Activated CD8-positive, alpha-beta T cell treated with anti-CD3 and anti-CD28 coated beads, Interleukin-2, amount 10 ng/mL, durations not matched to agents 7 days and 5 days (primary cell): ENCODE measurements around the gene MYH14. TPM values are rescaled to one million over a fixed set of nuclear protein-coding genes. Genes with fewer than 3 reads are reported as not detected.

Experiments
- ATAC-seq: fragments of 150-1000 bp; cut with Tn5 transposase; one replicate; pipeline ENCODE4 v1.10.0; 2021; ENCODE audit warnings: moderate library complexity
- CTCF ChIA-PET: fragments of 350-600 bp; sonication (Branson Sonifier 250); formaldehyde crosslinking; loops from one replicate; lab custom pipeline; 2021; ENCODE audit warnings: antibody characterized with exemption; lab: Charles Lee
- POLR2A ChIA-PET: fragments of 350-600 bp; sonication (Branson Sonifier 250); formaldehyde crosslinking; loops from one replicate; lab custom pipeline; 2021; ENCODE audit warnings: antibody characterized with exemption; lab: Charles Lee
- DNase-seq: peaks from one replicate; pipeline ENCODE4 v3.0.0-alpha.2; 2020
- H3K27ac Mint-ChIP-seq: one replicate; pipeline ENCODE4 v1.8.0; 2021; ENCODE audit warnings: mild to moderate bottlenecking, mixed read lengths
- H3K27me3 Mint-ChIP-seq: one replicate; pipeline ENCODE4 v1.8.0; 2021; ENCODE audit warnings: low read depth, mixed read lengths
- H3K36me3 Mint-ChIP-seq: one replicate; pipeline ENCODE4 v1.8.0; 2021; ENCODE audit warnings: low read depth, mixed read lengths
- H3K4me1 Mint-ChIP-seq: one replicate; pipeline ENCODE4 v1.8.0; 2021; ENCODE audit warnings: low read depth, mixed read lengths
- H3K4me3 Mint-ChIP-seq: one replicate; pipeline ENCODE4 v1.8.0; 2021; ENCODE audit warnings: mild to moderate bottlenecking, mixed read lengths
- H3K9me3 Mint-ChIP-seq: one replicate; pipeline ENCODE4 v1.8.0; 2022; ENCODE audit warnings: mixed read lengths; ENCODE audit not compliant: insufficient read depth
- total RNA-seq, 2 experiments: library from RNA; stranded (reverse); gene quantifications; one replicate each; pipeline ENCODE4 v1.2.3, GENCODE V29; 2021

The MYH14 gene
- total RNA-seq, 2 experiments from 2014 or later, result not detected

DNA sequence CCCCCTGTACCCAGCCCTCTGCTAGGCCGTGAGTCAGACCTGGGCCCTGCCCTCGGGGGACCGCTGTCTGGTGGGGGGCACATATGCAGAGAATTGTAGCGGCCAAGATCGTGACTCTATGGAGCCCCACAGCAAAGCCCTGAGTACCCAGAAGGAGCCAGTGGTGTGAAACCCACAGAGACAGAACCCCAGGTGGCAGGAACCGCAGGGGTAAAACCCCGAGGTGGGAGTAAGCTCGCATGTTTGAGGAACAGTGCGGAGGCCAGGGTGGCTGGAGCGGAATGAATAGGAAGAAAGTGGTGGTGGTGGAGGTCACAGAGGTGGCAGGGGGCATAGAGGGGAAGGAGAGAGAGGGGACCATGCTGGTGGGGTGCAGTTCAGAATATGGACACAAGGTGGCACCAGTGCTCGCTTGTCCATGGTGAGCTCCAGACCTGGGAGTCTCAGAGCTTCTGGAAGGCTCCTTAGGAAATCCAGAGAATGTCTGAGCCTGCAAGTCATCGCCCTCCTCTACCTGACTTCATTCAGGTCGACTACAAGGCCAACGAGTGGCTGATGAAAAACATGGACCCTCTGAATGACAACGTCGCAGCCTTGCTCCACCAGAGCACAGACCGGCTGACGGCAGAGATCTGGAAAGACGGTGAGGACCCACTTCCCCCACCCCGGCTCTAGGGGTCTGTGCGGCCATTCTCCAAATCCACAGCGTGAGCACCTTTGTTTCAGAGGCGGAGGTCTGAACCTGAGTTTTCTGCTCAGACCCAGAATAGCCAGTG, 48.9 kb downstream of the MYH14 start:
- Mint-ChIP-seq H3K27ac (no peak overlapping the region), H3K4me1 (no peaks in the 10 kb centered on the region), H3K9me3 (peaks cover 14% of the 10 kb centered on the region), H3K4me3 (no peak overlapping the region), H3K27me3 (no peaks in the 10 kb centered on the region), H3K36me3 (no peaks in the 10 kb centered on the region)
- POLR2A ChIA-PET, result no interaction called here
- CTCF ChIA-PET, result interaction anchor here (1.0 kb wide), 1 partner anchor 17 kb away, joined by 3 read pairs; no protein-coding TSS in a partner anchor
- DNase-seq (no peak), ATAC-seq (no peak)

DNA sequence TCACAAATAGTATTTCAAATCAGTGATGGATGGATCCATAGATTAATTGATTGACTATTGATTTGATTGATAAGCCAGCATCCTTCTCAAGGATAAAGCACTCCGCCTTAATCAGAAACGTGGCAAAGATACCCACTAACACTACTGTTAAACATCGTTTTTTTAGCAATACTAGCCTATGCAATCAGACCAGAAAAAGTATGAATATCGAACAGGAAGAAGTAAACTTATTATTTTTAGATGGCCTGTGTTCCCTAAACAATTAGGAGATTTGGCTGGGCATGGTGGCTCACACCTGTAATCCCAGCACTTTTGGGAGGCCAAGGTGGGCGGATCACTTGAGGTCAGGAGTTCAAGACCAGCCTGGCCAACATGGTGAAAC, 49.5 kb downstream of the MYH14 start:
- no peak for DNase-seq
- no peak for ATAC-seq
- no peaks in the 10 kb centered on the region for H3K36me3 Mint-ChIP-seq
- no peaks in the 10 kb centered on the region for H3K4me1 Mint-ChIP-seq
- H3K4me3 Mint-ChIP-seq, result no peak overlapping the region
- POLR2A ChIA-PET, result no interaction called here
- H3K9me3 Mint-ChIP-seq, result peaks cover 14% of the 10 kb centered on the region
- CTCF ChIA-PET, result interaction anchor here (1.0 kb wide), 1 partner anchor 18 kb away, joined by 3 read pairs; no protein-coding TSS in a partner anchor
- H3K27ac Mint-ChIP-seq, result no peak overlapping the region
- no peaks in the 10 kb centered on the region for H3K27me3 Mint-ChIP-seq

GRCh38 chr19:50255115-50255514, 51.7 kb downstream of the MYH14 start:
- Mint-ChIP-seq H3K27me3 (no peaks in the 10 kb centered on the region), H3K4me1 (no peaks in the 10 kb centered on the region), H3K36me3 (no peaks in the 10 kb centered on the region), H3K4me3 (no peak overlapping the region), H3K9me3 (peaks cover 14% of the 10 kb centered on the region), H3K27ac (no peak overlapping the region)
- ATAC-seq, result no peak
- DNase-seq, result no peak
- POLR2A ChIA-PET, result no interaction called here
- CTCF ChIA-PET, result no interaction called here

DNA sequence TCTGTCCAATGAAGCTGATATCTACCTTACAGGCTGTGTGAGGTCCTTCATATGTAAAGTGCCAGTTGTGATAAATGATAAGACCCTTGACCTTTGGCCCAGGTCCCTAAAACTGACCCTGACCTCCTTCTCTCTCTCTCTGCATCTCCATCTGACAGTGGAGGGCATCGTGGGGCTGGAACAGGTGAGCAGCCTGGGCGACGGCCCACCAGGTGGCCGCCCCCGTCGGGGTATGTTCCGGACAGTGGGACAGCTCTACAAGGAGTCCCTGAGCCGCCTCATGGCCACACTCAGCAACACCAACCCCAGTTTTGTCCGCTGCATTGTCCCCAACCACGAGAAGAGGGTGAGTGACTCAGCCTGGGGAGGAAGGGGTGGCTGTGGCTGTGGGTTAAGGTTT, 53.7 kb downstream of the MYH14 start:
- Mint-ChIP-seq H3K36me3 (no peaks in the 10 kb centered on the region), H3K27me3 (no peaks in the 10 kb centered on the region), H3K4me1 (no peaks in the 10 kb centered on the region), H3K9me3 (peaks cover 14% of the 10 kb centered on the region), H3K27ac (no peak overlapping the region), H3K4me3 (no peak overlapping the region)
- ChIA-PET POLR2A (no interaction called here), CTCF (no interaction called here)
- ATAC-seq, result no peak
- no peak for DNase-seq

DNA sequence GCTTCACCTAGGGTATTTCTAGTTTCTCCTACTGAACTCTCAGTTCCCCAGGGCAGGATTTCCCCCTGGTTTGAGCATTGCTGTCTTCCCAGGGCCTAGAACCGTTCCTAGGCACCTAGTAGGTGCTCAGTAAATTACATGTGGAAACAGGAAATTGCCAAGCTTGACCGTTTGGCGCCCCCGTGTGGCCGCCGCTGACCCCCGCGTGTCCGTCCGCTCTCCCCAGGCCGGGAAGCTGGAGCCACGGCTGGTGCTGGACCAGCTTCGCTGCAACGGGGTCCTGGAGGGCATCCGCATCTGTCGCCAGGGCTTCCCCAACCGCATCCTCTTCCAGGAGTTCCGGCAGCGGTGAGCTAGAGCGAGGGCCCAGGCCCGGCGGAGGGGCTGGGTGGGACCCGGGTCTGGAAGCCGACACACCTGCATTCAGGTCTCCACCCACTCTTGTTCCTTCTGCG, 55.5 kb downstream of the MYH14 start:
- ATAC-seq, result no peak

DNA sequence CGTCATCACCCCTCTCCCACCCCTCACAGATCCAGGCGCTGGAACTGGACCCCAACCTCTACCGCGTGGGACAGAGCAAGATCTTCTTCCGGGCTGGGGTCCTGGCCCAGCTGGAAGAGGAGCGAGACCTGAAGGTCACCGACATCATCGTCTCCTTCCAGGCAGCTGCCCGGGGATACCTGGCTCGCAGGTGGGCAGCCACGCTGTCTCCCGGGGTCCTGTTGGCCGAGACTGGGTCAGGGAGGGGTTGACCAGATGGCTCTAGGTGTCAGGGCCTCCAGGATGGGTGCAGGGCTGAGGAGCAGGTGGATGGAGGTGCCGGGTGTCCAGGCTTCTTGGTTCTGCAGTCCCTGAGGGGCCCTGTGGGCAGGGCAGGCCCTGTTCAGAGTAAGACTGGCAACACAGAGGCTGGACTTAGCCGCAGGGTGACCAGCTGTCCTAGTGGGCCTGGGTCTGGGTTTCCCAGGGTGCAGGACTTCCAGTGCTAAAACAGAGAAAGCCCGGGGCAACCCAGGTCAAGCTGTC, 58.1 kb downstream of the MYH14 start:
- H3K4me3 Mint-ChIP-seq, result no peak overlapping the region
- ChIA-PET CTCF (no interaction called here), POLR2A (no interaction called here)
- DNase-seq (no peak), ATAC-seq (no peak)
- no peaks in the 10 kb centered on the region for H3K27me3 Mint-ChIP-seq
- H3K4me1 Mint-ChIP-seq, result no peaks in the 10 kb centered on the region
- no peak overlapping the region for H3K27ac Mint-ChIP-seq
- H3K9me3 Mint-ChIP-seq, result no peaks in the 10 kb centered on the region
- no peaks in the 10 kb centered on the region for H3K36me3 Mint-ChIP-seq

More for the DNA sequence above, 55.5 kb downstream of the MYH14 start:
- Mint-ChIP-seq H3K4me3 (no peak overlapping the region), H3K27ac (no peak overlapping the region), H3K27me3 (no peaks in the 10 kb centered on the region), H3K4me1 (no peaks in the 10 kb centered on the region), H3K36me3 (no peaks in the 10 kb centered on the region), H3K9me3 (peaks cover 11% of the 10 kb centered on the region)
- CTCF ChIA-PET, result no interaction called here
- POLR2A ChIA-PET, result no interaction called here
- peak; percentile 23 for DNase-seq

DNA sequence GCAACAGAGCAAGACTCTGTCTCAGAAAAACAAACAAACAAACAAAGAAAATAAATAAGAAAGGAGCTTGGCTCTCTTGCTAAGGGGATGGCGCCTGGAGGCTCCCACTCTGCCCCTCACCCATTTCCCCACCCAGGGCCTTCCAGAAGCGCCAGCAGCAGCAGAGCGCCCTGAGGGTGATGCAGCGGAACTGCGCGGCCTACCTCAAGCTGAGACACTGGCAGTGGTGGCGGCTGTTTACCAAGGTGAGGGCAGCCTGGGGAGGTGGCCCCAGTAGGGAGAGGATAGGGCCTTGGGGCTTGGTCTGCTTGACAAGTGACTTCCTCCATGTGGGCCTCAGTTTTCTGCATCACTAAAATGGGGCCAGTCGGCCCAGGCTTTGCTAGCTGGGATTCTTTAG, 59.8 kb downstream of the MYH14 start:
- CTCF ChIA-PET, result no interaction called here
- no peaks in the 10 kb centered on the region for H3K4me1 Mint-ChIP-seq

GRCh38 chr19:50264483-50265186, 61.2 kb downstream of the MYH14 start:
- ChIA-PET CTCF (no interaction called here), POLR2A (no interaction called here)
- no peak overlapping the region for H3K27ac Mint-ChIP-seq
- H3K4me1 Mint-ChIP-seq, result no peaks in the 10 kb centered on the region
- DNase-seq (no peak), ATAC-seq (no peak)
- H3K4me3 Mint-ChIP-seq, result no peak overlapping the region
- no peaks in the 10 kb centered on the region for H3K9me3 Mint-ChIP-seq
- no peaks in the 10 kb centered on the region for H3K27me3 Mint-ChIP-seq
- no peaks in the 10 kb centered on the region for H3K36me3 Mint-ChIP-seq

More for the DNA sequence above, 59.8 kb downstream of the MYH14 start:
- no peak overlapping the region for H3K4me3 Mint-ChIP-seq
- H3K27me3 Mint-ChIP-seq, result no peaks in the 10 kb centered on the region
- H3K27ac Mint-ChIP-seq, result no peak overlapping the region
- no peak for DNase-seq
- no peaks in the 10 kb centered on the region for H3K9me3 Mint-ChIP-seq
- no peak for ATAC-seq
- POLR2A ChIA-PET, result no interaction called here
- H3K36me3 Mint-ChIP-seq, result no peaks in the 10 kb centered on the region

GRCh38 chr19:50266041-50266440, 62.6 kb downstream of the MYH14 start:
- ATAC-seq, result no peak
- CTCF ChIA-PET, result no interaction called here
- no peak overlapping the region for H3K4me3 Mint-ChIP-seq

DNA sequence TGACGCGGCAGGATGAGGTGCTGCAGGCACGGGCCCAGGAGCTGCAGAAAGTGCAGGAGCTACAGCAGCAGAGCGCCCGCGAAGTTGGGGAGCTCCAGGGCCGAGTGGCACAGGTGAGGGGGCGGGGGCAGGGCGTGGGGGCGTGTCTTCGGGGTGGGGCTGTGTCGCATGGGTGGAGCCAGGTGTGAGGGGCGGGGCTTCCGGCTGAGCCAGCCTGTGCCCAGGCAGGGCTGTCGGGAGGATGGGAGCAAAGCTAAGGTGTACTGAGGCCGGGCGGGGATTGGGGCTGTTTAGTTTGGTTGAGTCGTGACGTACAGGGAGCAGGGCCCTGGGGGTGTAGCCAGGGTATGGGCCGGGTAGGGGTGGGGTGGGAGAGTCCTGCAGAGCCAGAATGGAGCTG, 63.5 kb downstream of the MYH14 start:
- peak; percentile 25 for DNase-seq
- H3K27me3 Mint-ChIP-seq, result no peaks in the 10 kb centered on the region
- peak; percentile 53 for ATAC-seq
- H3K27ac Mint-ChIP-seq, result no peak overlapping the region
- H3K4me3 Mint-ChIP-seq, result no peak overlapping the region
- POLR2A ChIA-PET, result no interaction called here
- H3K4me1 Mint-ChIP-seq, result no peaks in the 10 kb centered on the region
- H3K9me3 Mint-ChIP-seq, result no peaks in the 10 kb centered on the region
- no peaks in the 10 kb centered on the region for H3K36me3 Mint-ChIP-seq
- CTCF ChIA-PET, result no interaction called here

More at GRCh38 chr19:50266041-50266440, 62.6 kb downstream of the MYH14 start:
- no peak for DNase-seq
- H3K27me3 Mint-ChIP-seq, result no peaks in the 10 kb centered on the region
- POLR2A ChIA-PET, result no interaction called here
- no peaks in the 10 kb centered on the region for H3K9me3 Mint-ChIP-seq
- H3K27ac Mint-ChIP-seq, result no peak overlapping the region
- no peaks in the 10 kb centered on the region for H3K4me1 Mint-ChIP-seq
- no peaks in the 10 kb centered on the region for H3K36me3 Mint-ChIP-seq

GRCh38 chr19:50268041-50268440, 64.6 kb downstream of the MYH14 start:
- no peak for ATAC-seq
- CTCF ChIA-PET, result no interaction called here
- no peaks in the 10 kb centered on the region for H3K27me3 Mint-ChIP-seq
- no peaks in the 10 kb centered on the region for H3K36me3 Mint-ChIP-seq
- H3K27ac Mint-ChIP-seq, result no peak overlapping the region
- H3K9me3 Mint-ChIP-seq, result no peaks in the 10 kb centered on the region
- H3K4me1 Mint-ChIP-seq, result no peaks in the 10 kb centered on the region
- POLR2A ChIA-PET, result no interaction called here
- no peak overlapping the region for H3K4me3 Mint-ChIP-seq
- DNase-seq, result no peak

DNA sequence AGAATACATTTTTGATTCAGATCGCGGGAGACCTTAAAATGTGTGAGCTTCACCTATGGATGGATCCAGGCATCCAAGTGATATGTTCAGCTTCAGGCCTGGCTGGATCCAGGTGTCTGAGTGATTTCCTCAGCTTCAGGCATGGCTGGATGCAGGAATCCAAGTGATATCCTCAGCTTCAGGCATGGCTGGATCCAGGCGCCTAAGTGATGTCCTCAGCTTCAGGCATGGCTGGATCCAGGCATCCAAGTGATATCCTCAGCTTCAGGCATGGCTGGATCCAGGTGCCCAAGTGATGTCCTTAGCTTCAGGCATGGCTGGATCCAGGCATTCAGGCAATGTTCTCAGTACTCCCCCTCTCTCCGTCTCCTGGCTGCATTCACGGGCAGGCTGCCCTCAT, 65.1 kb downstream of the MYH14 start:
- H3K4me1 Mint-ChIP-seq, result no peaks in the 10 kb centered on the region
- ChIA-PET POLR2A (no interaction called here), CTCF (no interaction called here)
- no peaks in the 10 kb centered on the region for H3K27me3 Mint-ChIP-seq
- H3K36me3 Mint-ChIP-seq, result no peaks in the 10 kb centered on the region
- no peaks in the 10 kb centered on the region for H3K9me3 Mint-ChIP-seq
- no peak for ATAC-seq
- no peak overlapping the region for H3K4me3 Mint-ChIP-seq
- no peak overlapping the region for H3K27ac Mint-ChIP-seq
- no peak for DNase-seq
